SKM-1 treated with dmso at 0.1 percent for 144 hours (cell line): ENCODE data around the gene MED19.
"Not testable (repeated sequence)": the region's sequence is repeated elsewhere in the genome, so short reads cannot be mapped to it uniquely, and the experiment has no call there.

Source experiments
- DNase-seq: peaks from one replicate; lab custom pipeline; 2025; ENCODE audit not compliant: unreplicated experiment; lab: John Stamatoyannopoulos, UW

MED19 gene

GRCh38 chr11:57711414-57712255, at the start of gene MED19:
Gene MED19 (minus strand): TSS chr11:57712215. CDS start chr11:57712179, 36 bp downstream.
- DNase-seq = peak; percentile 79

- DNase-seq = no peak
Measured at GRCh38 chr11:57758174-57758573, 46.2 kb upstream of the MED19 start.

GRCh38 chr11:57752954-57753353, 40.9 kb upstream of the MED19 start:
- DNase-seq = no peak

GRCh38 chr11:57751676-57752253, 39.8 kb upstream of the MED19 start, which contains the start of gene BTBD18:
Gene BTBD18 (minus strand): TSS chr11:57751819. CDS start chr11:57751188, 631 bp downstream.
- DNase-seq = peak; percentile 23

GRCh38 chr11:57751176-57751575, 39.2 kb upstream of the MED19 start:
- DNase-seq = no peak

GRCh38 chr11:57746920-57747319, 34.9 kb upstream of the MED19 start:
- no peak for DNase-seq

- DNase-seq = no peak
Measured at GRCh38 chr11:57745206-57745605, 33.2 kb upstream of the MED19 start.

GRCh38 chr11:57744357-57744756, 32.3 kb upstream of the MED19 start:
- no peak for DNase-seq

GRCh38 chr11:57742087-57742452, 30.1 kb upstream of the MED19 start:
- DNase-seq = no peak

- peak; percentile 97 for DNase-seq
Measured at GRCh38 chr11:57741132-57742086, 29.4 kb upstream of the MED19 start, which contains the start of gene SELENOH. Gene SELENOH (plus strand): TSS chr11:57741491. CDS start chr11:57741596, 105 bp downstream.

- no peak for DNase-seq
Measured at GRCh38 chr11:57735619-57736298, 23.7 kb upstream of the MED19 start.

GRCh38 chr11:57732661-57733060, 20.6 kb upstream of the MED19 start:
- no peak for DNase-seq

GRCh38 chr11:57729479-57729878, 17.5 kb upstream of the MED19 start:
- no peak for DNase-seq

- DNase-seq = no peak
Measured at GRCh38 chr11:57728829-57729228, 16.8 kb upstream of the MED19 start.

GRCh38 chr11:57727185-57727584, 15.2 kb upstream of the MED19 start:
- no peak for DNase-seq

GRCh38 chr11:57716726-57717125, 4.7 kb upstream of the MED19 start:
- DNase-seq = not testable (repeated sequence)

- no peak for DNase-seq
Measured at GRCh38 chr11:57713835-57714234, 1.8 kb upstream of the MED19 start.

GRCh38 chr11:57712256-57713150, 488 bp upstream of the MED19 start, which contains the start of gene TMX2:
Gene TMX2 (plus strand): TSS chr11:57712593. CDS start chr11:57712619, 26 bp downstream.
- peak; percentile 99 for DNase-seq

- no peak for DNase-seq
Measured at GRCh38 chr11:57709802-57710367, 2.1 kb downstream of the MED19 start.
